ENCODE data around the gene ADAM19.

The ADAM19 gene

GRCh38 chr5:157542282-157543000 is 33.1 kb downstream of the ADAM19 start:
- no peak for DNase-seq (ENCODE audit: low spot score)

- no peak for DNase-seq (ENCODE audit: low spot score)
Observed at GRCh38 chr5:157541447-157542118, 34.0 kb downstream of the ADAM19 start.

- peak; percentile 86 for DNase-seq (ENCODE audit: low spot score)
Observed at GRCh38 chr5:157540707-157541446, 34.7 kb downstream of the ADAM19 start.

- DNase-seq (ENCODE audit: low spot score): no peak
Observed at GRCh38 chr5:157540124-157540523, 35.5 kb downstream of the ADAM19 start.

DNA sequence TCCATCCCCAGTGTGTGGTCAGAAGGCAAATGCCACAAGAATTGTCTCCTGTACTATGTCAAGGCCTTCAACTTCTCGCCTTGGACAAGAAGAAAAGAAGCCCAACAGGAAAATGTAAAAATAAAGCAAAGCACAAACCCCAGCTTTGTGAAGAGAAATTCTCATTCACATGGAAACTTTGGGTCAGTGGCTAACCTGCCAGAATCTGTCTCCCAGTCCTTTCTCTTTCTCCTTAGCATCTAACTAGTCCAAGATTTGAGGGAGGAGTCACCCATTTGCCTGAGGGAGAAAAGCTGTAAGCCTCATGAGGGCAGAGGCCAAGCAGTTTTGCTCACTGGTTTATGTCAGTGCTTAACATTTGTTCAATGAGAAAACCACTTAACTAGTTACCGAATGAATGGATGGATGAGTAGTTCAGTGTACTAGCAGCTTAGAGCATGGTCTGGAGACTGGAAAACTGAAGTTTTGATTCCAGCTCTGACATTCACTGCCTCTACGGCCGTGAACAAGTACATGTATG is 36.0 kb downstream of the ADAM19 start:
- DNase-seq (ENCODE audit: low spot score): no peak

DNA sequence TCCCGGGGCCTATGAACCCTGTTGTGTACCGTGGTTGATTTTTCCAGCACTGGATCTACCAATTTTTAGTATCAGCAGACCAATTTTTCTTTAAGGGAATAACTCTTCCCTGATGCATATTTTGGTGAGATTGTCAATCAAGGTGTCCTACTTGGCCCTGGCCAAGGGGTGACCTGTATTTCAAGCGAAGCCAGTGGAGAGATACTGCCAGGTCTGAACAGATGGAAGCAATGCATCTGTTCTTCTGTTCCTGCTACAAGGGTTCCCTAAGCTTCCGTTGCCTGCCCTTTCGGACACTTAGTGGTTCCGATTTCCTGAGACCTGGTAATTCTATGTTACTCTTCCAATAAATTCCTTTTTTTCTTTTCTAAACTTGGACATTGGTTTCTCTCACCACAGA is 37.3 kb downstream of the ADAM19 start:
- DNase-seq (ENCODE audit: low spot score): no peak

DNA sequence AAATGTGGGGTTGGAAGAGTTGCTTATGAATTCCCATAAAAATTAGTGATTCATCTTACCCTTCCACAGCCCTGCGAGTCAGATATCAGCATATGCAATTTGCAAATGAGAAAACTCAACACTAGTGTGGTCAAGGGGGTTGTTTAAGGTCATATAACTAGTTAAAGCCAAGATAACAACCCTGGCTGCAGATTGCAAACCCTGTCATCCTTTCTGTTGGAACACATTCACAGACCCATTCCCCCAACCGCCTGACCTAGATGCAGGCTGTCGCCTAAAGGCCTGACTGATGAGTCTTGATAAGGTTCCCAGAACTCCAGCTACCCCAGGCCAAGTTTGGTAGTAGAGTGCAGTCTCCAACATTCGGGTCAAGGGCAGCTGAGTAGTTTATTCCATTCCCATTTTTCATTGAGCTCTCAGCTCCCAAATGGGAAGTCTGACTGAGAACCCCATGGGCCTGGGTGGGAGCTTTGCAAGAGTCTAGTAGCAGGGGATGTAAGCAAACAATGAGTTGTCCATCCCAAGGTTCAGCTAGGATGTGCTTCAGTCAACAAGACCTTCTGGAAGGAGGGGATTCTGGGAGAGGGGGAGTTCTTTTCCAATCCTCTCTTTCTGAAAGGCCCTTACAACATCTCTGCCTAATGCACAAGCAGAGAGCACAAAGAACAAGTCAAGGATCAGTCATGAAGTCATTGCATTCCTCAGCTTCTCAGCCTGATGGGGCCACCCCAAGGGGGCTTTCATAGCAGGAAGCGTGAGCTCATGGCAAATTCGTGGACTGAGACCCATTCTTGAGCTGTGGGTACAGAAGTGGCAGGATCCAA is 40.3 kb downstream of the ADAM19 start:
- DNase-seq (ENCODE audit: low spot score): no peak

DNA sequence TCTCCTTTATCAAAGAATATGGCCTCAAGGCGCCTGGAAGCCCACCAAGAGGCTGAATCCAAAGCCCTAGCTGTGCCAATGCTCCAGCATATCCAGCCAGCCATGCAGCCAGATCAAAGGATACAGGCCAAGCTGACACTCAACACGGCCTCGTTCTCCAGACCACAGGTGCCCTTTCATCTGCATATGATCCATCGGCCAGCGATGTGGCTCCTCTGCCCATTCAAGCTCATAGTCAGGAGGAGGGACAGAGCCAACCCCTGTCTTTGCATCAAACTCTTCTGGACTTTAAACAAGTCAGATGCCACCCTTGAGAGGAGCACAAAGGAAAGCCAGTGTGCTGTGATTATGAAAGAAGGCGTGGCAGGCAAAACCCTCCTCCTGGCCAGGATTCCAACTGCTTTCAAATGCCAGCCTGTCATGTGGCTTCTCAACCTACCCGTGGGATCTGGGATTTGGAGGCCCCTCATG is 42.5 kb downstream of the ADAM19 start:
- no peak for DNase-seq (ENCODE audit: low spot score)

DNA sequence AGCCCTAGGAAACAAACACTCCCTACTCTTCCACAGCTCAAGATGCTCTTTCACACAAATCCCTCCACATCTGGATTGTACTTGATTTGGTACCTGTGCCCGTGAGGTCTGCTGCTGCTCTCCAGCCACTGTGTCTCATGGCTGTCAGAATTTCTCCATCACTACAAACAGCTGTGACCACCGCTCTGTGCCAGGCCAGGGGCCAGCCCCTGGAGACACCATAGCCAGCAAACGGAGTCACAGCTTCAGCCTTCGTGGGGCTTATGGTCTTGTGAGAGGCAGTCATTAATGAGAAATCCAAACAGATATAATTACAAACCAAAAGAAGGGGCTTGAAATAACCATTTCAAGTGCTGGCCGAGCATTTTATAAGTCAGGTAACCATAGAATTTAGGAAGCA is 43.6 kb downstream of the ADAM19 start:
- DNase-seq (ENCODE audit: low spot score): no peak

DNA sequence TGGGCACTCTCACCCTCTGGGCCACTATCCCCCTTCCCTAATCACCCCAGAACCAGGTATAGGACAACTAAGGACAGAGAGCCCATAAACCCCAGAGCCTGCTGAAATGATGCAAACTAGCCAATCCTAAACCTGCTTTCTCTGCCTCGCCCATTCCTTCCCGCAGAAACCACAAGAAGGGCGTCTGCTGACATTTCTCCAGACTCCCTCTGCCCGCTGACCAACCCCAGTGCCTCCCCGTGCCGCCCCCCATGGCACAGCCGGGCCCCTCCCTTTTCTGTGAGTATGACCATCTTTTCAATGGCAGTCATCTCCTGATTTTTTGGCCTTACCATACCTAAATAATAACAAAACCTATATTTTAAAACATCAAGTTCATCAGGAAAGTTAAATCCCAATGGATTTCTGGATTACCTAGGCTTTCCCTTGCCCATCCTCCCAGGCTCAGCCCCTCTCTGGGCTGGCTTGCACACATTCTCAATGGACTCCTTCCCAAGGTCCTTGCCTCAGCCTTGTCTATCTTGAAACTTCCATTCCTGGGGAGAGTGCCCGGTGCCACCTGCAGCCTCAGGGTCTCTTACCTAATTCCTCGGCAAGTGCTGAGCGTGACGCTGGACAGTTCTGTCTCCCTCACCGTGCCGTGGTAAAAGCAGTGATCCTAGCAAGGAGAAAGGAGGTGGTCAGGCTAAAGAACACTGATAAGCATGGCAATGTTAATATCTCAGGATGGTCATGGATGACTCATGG is 45.2 kb downstream of the ADAM19 start:
- DNase-seq (ENCODE audit: low spot score): no peak

- no peak for DNase-seq (ENCODE audit: low spot score)
Observed at GRCh38 chr5:157529002-157529401, 46.6 kb downstream of the ADAM19 start.

DNA sequence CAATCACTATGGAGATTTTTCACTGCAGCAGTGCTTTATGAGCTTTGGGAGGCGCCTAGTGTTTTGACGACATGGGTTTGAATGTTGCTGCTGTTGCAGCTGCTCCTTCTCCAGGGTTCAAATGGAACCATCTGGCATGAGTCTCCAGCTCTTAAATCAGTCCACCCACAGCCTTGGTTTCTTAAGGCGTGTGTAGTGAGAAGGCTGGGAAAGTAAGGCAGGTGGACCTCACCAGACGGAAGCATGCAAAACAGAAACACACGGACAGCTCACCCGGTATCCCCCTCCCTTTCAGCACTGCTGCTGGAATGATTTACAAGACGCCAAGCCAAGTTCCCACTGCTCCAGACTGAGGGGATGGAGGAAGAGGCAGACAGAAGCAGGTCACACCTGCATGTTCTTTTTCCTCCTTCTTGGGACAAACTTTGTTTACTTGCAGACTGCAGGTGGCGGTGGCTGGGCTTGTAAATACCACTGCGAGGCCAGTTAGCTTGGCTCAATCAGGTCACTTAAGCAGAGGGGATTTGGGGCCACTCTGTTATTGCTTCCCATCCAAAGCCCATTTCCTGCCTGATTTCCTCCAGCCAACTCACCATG is 47.4 kb downstream of the ADAM19 start:
- no peak for DNase-seq (ENCODE audit: low spot score)

DNA sequence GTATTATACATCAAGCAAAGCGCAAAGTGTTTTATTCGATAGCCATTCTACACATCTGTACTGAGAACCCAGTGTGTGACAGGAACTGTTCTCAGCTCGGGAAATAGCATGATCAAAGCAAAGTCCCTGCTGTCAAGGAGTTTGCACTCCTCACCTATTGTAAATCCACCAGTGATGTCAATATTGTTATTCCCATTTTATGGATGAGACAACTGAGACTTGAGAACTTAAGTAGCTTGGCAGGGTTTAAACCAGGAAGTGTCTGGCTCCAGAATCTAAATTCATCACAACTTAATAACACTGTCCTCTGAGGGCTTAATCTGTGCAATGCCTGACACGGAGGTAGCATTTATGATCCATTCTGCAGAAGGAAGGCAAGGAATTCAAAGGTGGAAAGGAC is 50.7 kb downstream of the ADAM19 start:
- DNase-seq (ENCODE audit: low spot score): no peak

GRCh38 chr5:157523976-157524375 is 51.6 kb downstream of the ADAM19 start:
- DNase-seq (ENCODE audit: low spot score): no peak

DNA sequence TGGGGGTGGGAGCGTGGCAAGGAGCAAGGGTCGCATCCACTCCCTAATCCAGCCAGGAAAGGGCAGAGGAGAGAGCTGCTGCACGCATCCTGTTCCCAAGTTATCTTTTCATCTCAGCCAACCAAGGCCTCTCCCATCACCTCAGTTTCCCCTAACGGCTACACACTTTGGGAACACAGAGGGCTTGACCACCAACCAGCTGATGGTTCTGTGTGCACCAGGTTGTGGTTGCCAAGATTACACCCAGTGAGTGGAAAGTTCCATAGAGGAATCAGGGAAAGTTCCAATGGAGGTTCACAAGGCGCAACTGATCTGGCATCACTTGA is 53.9 kb downstream of the ADAM19 start:
- DNase-seq (ENCODE audit: low spot score): no peak

GRCh38 chr5:157520911-157521703 is 54.5 kb downstream of the ADAM19 start:
- DNase-seq (ENCODE audit: low spot score): peak; percentile 82

GRCh38 chr5:157519579-157520253 is 55.9 kb downstream of the ADAM19 start:
- DNase-seq (ENCODE audit: low spot score): no peak

- no peak for DNase-seq (ENCODE audit: low spot score)
Observed at GRCh38 chr5:157518963-157519362, 56.6 kb downstream of the ADAM19 start.

DNA sequence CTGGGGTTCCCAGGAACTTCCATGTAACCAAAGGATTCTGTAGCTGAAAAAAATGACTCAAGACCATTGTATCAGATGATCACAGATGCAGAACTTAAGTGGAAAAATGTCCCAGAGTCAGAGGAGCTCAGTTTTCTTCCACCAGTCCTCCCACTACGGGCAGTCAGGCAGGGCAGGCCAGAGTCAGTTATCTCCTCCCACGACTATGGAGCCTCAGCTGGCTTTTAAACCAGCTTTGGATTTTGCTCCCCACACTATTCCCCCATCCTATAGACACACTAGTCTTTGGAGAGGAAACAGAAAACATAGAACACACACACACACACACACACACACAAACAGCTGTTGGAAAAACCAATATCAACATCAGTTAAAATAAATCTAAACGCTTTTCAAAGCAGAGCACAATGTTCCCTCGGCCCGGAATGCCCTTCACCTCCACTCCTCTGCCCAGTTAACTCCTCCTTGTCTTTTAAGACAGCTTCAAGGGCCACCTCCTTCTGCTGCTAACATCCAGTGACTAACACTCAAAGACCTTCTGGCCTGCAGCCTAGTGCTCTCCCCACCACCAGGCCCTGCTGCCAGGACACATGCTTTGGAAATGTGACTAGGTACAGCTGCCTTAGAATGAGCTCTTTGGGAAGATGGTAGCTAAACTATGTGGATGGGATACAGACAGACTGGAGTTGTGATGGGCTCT is 58.8 kb downstream of the ADAM19 start:
- no peak for DNase-seq (ENCODE audit: low spot score)
